DOHH2 (cell line): ENCODE measurements around the gene WDFY3.

Experiments
- CTCF ChIP-seq: fragments of 200-600 bp; sonication (generic); IDR thresholded peaks from one replicate; pipeline ENCODE4 v1.5.1; 2014; ENCODE audit warnings: antibody characterized with exemption, mild to moderate bottlenecking, low read depth, low read length; ENCODE audit not compliant: poor library complexity, severe bottlenecking
- EZH2phosphoT487 ChIP-seq: fragments of 200-600 bp; sonication (generic); IDR thresholded peaks from 2 replicates; pipeline ENCODE4 v1.6.1; 2017; ENCODE audit warnings: borderline replicate concordance, mild to moderate bottlenecking, antibody characterized with exemption, low read length, moderate library complexity, mixed read lengths

DNA sequence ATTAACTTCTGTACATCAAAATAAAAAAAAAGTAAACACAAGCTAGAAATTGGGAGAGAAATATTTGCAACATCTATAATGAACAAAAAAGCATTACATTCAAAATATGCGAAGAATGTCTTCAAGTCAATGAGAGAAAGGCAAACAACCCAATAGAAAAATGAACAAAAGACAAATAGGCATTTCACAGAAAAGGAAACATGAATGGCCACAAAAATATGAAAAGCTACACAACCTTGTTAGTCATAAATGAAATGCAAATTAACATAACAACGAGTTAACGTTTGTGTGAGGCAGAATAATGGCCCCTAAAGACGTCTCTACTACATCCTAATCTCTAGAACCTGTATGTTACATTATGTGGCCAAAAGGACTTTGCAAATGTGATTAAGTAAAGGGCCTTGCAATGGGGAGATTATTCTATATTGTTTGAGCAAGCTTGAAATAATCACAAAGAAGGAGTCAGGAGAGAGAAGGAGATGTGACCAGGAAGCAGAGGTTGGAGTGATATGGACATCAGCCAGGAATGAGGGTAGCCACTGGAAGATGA is 86.8 kb downstream of the WDFY3 start:
- TF ChIP-seq CTCF, result no peak
- no peak for TF ChIP-seq EZH2phosphoT487
